ENCODE data around the gene FOXJ3.

GRCh38 chr1:42162181-42162580, 172.9 kb downstream of the FOXJ3 start:
- TF ChIP-seq LEF1 (IDR thresholded peaks at IDR 0.05; ENCODE audit: borderline replicate concordance) (no peak), SP1 (IDR thresholded peaks at IDR 0.05) (no peak), FOXM1 (IDR thresholded peaks at IDR 0.05; ENCODE audit: borderline replicate concordance) (no peak), HDGF (IDR thresholded peaks at IDR 0.05; ENCODE audit: borderline replicate concordance) (no peak), TARDBP (IDR thresholded peaks at IDR 0.05) (no peak), ELF4 (IDR thresholded peaks at IDR 0.05) (no peak), SUZ12 (IDR thresholded peaks at IDR 0.05) (no peak)
